ENCODE results near the gene RELL1.

The RELL1 gene

DNA sequence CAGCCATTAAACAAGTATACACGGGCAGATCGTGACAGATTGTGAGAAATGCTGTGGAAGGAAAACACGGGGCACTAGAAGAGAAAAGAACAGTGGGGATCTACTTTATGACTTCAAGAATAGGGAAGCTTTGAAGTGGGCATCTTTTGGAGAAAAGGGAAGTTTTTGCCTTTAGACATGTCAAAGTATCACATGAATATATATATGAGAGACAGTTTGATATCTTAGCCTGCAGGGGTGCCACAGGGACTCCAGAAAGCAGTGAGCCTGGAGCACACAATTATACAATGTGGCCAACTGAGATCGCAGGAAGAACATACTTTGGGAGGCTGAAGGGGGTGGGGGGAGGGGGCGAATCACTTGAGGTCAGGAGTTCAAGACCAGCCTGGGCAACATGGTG lies 35.7 kb downstream of the RELL1 start:
- TF ChIP-seq CTCF (conservative IDR thresholded peaks at IDR 0.05; ENCODE audit: low read length) = no peak
- DNase-seq (ENCODE audit: low read depth) = no peak
- H3K4me3 ChIP-seq (ENCODE audit: low read length) = no peak overlapping the region

DNA sequence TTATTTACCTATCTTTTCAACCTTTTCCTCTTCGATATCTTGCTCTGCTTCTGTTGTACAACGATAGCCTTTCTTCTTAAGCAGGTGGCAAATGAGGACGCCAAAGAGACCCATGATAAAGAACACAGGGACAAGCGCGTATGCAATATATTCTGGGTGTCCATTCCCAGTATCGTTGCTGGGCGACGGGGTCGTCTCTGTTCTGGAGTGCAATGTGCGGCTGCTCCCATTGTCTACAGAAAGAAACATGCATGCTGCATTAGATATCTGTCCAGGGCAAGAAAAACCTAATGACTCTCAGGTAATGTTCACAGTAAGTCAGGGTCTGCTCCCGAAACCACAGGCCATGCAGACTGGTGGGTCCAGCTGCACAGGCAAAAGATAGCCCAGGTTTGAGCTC lies 36.9 kb downstream of the RELL1 start:
- no peak for TF ChIP-seq CTCF (conservative IDR thresholded peaks at IDR 0.05; ENCODE audit: low read length)
- no peak overlapping the region for H3K4me3 ChIP-seq (ENCODE audit: low read length)
- no peak for DNase-seq (ENCODE audit: low read depth)

DNA sequence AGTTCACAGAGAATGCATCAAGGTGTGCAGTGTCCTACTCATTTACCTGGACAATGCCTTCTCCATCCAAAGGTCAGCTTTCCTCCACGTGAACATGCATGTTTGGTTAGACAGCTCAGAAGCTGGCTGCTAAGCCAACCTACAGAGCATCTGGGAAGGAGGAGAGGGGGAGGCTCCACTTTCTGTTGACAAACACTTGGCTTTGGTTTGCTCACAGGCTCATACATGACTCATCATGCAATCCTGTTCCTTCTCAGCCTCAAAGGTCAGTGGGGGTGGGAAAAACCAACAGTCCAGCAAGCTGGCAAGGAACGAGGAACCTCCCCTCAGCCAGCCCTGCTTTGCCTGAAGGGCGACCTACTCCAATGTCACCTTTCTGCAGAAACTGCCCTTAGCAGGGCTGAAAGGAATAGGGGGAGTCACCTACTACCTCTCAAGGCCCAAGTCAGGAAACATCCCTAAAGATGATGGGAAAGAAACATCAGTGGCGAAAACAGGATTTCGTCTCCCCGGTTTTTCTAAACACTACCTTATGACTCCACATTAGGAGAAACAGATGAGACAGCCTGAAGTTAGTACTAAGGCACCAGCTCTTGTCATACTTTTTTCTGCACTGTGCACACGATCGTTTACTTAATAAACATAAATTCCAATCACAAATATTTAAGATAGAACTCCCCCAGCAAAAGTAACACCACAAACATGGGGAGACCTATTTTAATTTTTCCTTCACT lies 37.9 kb downstream of the RELL1 start:
- DNase-seq (ENCODE audit: low read depth) = peak; percentile 93
- H3K4me3 ChIP-seq (ENCODE audit: low read length) = peak overlapping the region; percentile 7; the same call in 1 of the 2 replicates
- TF ChIP-seq CTCF (conservative IDR thresholded peaks at IDR 0.05; ENCODE audit: low read length) = no peak

DNA sequence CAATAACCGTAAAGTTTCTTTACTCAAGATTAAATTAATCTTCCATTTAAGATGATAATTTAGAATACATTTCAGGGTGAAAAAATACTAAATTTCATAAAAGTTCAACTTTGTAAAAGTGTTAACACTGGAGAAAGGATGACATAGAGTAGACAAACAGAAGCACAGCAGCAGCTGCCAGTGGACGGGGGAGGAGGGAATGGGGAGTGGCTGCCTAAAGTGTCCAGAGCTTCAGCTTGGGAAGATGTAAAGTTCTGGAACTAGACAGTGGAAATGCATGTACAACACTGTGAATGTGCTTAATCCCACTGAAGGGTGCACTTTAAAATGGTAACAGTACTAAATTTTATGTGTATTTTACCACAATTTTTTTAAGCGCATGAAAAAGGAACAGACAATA lies 39.9 kb downstream of the RELL1 start:
- no peak for DNase-seq (ENCODE audit: low read depth)
- TF ChIP-seq CTCF (conservative IDR thresholded peaks at IDR 0.05; ENCODE audit: low read length) = no peak
- H3K4me3 ChIP-seq (ENCODE audit: low read length) = no peak overlapping the region

DNA sequence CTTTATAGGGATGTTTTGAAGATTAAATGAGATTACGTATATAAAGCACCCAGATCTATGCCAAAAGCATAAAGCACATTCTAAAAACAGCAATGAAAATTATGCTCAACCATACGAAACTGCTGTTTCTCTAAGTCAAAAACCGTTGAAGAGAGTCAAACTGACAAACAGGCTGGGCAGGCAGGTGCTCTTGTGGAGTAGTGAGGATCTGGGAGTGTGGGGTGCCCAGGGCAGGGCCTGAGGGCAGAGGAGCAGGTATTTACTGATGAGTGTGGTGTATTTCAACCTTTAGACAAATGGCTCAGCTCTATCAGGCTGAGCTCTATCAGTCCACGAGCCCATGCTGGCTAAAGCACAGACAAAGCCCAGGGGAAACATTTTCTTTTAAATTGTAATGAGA lies 40.4 kb downstream of the RELL1 start:
- H3K4me3 ChIP-seq (ENCODE audit: low read length) = no peak overlapping the region
- DNase-seq (ENCODE audit: low read depth) = no peak
- no peak for TF ChIP-seq CTCF (conservative IDR thresholded peaks at IDR 0.05; ENCODE audit: low read length)

DNA sequence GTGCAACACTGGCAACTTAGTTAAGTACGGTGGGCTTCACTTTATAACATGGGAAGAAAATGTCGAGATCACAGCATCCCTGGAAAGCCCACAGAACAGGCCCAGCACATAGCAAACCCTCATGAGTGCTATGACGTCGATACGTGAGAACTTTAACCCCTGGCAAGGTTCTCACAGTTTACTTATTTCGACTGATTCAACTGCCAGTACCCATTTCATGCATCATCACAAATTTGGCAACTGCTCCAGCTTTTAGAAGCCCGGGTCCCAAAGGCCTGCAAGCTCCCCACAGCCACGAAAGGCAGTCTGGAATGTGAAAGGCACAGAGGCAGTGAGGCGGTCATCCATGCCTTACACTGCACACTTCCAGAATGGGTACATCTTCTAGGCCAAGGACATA lies 41.2 kb downstream of the RELL1 start:
- no peak overlapping the region for H3K4me3 ChIP-seq (ENCODE audit: low read length)
- DNase-seq (ENCODE audit: low read depth) = peak; percentile 38
- no peak for TF ChIP-seq CTCF (conservative IDR thresholded peaks at IDR 0.05; ENCODE audit: low read length)
